IMR-90 (cell line): ENCODE measurements around the gene CDK6. TPM values are rescaled to one million over a fixed set of nuclear protein-coding genes. Genes with fewer than 3 reads are reported as not detected.

Experiments
- ATAC-seq: fragments of 200-7000 bp; cut with Tn5 transposase; 2 replicates; pipeline ENCODE4 v1.9.1; 2020; ENCODE audit warnings: low read depth, mild to moderate bottlenecking, moderate library complexity
- BruUV-seq: library from RNA; stranded (reverse); fragments of 400-500 nt; replicated peaks from 2 replicates; lab custom pipeline; 2021; lab: Mats Ljungman, UMichigan
- CTCF ChIA-PET: fragments of 300-600 bp; formaldehyde crosslinking; extraction: SDS; loops from one replicate; lab custom pipeline; 2021; ENCODE audit warnings: antibody characterized with exemption; lab: Yijun Ruan, JAX
- POLR2A ChIA-PET: fragments of 300-600 bp; sonication (Branson Sonifier 250); formaldehyde crosslinking; loops from one replicate; lab custom pipeline; 2022; ENCODE audit warnings: antibody characterized with exemption; ENCODE audit not compliant: unreplicated experiment; lab: Charles Lee
- DNase-seq: peaks from one replicate; pipeline ENCODE4 v3.0.0; 2013
- H2AFZ ChIP-seq: replicated peaks from 2 replicates; pipeline ENCODE3; 2013; ENCODE audit warnings: low read length, mild to moderate bottlenecking; ENCODE audit not compliant: poor library complexity
- H2AK5ac ChIP-seq: 2 replicates; pipeline ENCODE4 v1.6.1; 2013; ENCODE audit warnings: low read depth, low read length, inconsistent platforms
- H2AK9ac ChIP-seq: replicated peaks from 2 replicates; pipeline ENCODE3; 2013; ENCODE audit warnings: mild to moderate bottlenecking, low read depth, low read length, moderate library complexity; ENCODE audit not compliant: poor library complexity
- H2BK120ac ChIP-seq: 2 replicates; pipeline ENCODE4 v1.6.1; 2013; ENCODE audit warnings: low read depth, low read length, inconsistent platforms
- H2BK15ac ChIP-seq: 3 replicates; pipeline ENCODE4 v1.6.1; 2013; ENCODE audit warnings: low read depth, low read length, inconsistent platforms
- H2BK20ac ChIP-seq: 2 replicates; pipeline ENCODE4 v1.6.1; 2013; ENCODE audit warnings: low read depth, mild to moderate bottlenecking, inconsistent platforms, low read length, moderate library complexity
- H2BK5ac ChIP-seq: 2 replicates; pipeline ENCODE4 v1.6.1; 2013; ENCODE audit warnings: mild to moderate bottlenecking, low read depth, low read length, inconsistent platforms; ENCODE audit not compliant: poor library complexity, severe bottlenecking
- H3K14ac ChIP-seq: replicated peaks from 2 replicates; pipeline ENCODE4 v1.6.1; 2013; ENCODE audit warnings: low read depth, low read length, inconsistent platforms
- H3K18ac ChIP-seq: 2 replicates; pipeline ENCODE4 v1.6.1; 2013; ENCODE audit warnings: low read depth, low read length, control low read depth
- H3K23ac ChIP-seq: 2 replicates; pipeline ENCODE4 v1.6.1; 2013; ENCODE audit warnings: low read depth, low read length, inconsistent platforms
- H3K27ac ChIP-seq: 2 replicates; pipeline ENCODE4 v1.5.1; 2013; ENCODE audit warnings: mild to moderate bottlenecking, control low read depth, low read length; ENCODE audit not compliant: insufficient read depth
- H3K27me3 ChIP-seq: 2 replicates; pipeline ENCODE4 v1.6.1; 2013; ENCODE audit warnings: low read length; ENCODE audit not compliant: control insufficient read depth, insufficient read depth
- H3K36me3 ChIP-seq: 2 replicates; pipeline ENCODE4 v1.6.1; 2013; ENCODE audit warnings: low read length, mixed read lengths; ENCODE audit not compliant: control insufficient read depth, insufficient read depth
- H3K4ac ChIP-seq: 2 replicates; pipeline ENCODE4 v1.6.1; 2013; ENCODE audit warnings: low read depth, low read length, inconsistent platforms
- H3K4me1 ChIP-seq: 2 replicates; pipeline ENCODE4 v1.6.1; 2013; ENCODE audit warnings: low read length, mixed read lengths; ENCODE audit not compliant: control insufficient read depth, insufficient read depth
- H3K4me2 ChIP-seq: 2 replicates; pipeline ENCODE4 v1.6.1; 2013; ENCODE audit warnings: low read depth, mild to moderate bottlenecking, control low read depth, low read length, moderate library complexity
- H3K4me3 ChIP-seq: 2 replicates; pipeline ENCODE4 v1.5.1; 2013; ENCODE audit warnings: low read depth, mild to moderate bottlenecking, control low read depth, low read length, moderate library complexity; ENCODE audit not compliant: insufficient read depth
- H3K56ac ChIP-seq: 2 replicates; pipeline ENCODE4 v1.6.1; 2013; ENCODE audit warnings: low read length, inconsistent platforms; ENCODE audit not compliant: insufficient read depth; ENCODE audit errors: extremely low read depth
- H3K79me1 ChIP-seq, 2 experiments: 2 replicates each; pipeline ENCODE4 v1.6.1; 2013; ENCODE audit warnings: low read length in 2 of 2, inconsistent platforms in 1 of 2, low read depth in 1 of 2
- H3K9ac ChIP-seq: 2 replicates; pipeline ENCODE4 v1.6.1; 2013; ENCODE audit warnings: low read depth, low read length, control low read depth
- H3K9me1 ChIP-seq: 2 replicates; pipeline ENCODE4 v1.6.1; 2013; ENCODE audit warnings: low read length, inconsistent platforms; ENCODE audit not compliant: insufficient read depth
- H3K9me3 ChIP-seq: 2 replicates; pipeline ENCODE4 v1.6.1; 2013; ENCODE audit warnings: low read length; ENCODE audit not compliant: control insufficient read depth, insufficient read depth
- H4K20me1 ChIP-seq: 2 replicates; pipeline ENCODE4 v1.6.1; 2013; ENCODE audit warnings: low read length, inconsistent platforms; ENCODE audit not compliant: insufficient read depth
- H4K5ac ChIP-seq: 2 replicates; pipeline ENCODE4 v1.6.1; 2013; ENCODE audit warnings: mild to moderate bottlenecking, low read depth, low read length, control low read depth
- H4K8ac ChIP-seq, 2 experiments: 2 replicates each; pipeline ENCODE4 v1.6.1; 2013; ENCODE audit warnings: low read depth in 2 of 2, low read length in 2 of 2, control low read depth in 1 of 2, inconsistent platforms in 1 of 2
- H4K91ac ChIP-seq: 2 replicates; pipeline ENCODE4 v1.6.1; 2013; ENCODE audit warnings: low read depth, low read length, inconsistent platforms; ENCODE audit not compliant: insufficient read depth
- CHD1 ChIP-seq: IDR thresholded peaks from 2 replicates; pipeline ENCODE4 v1.6.1; 2012; ENCODE audit warnings: low read depth, low read length, improper control_type of control experiment
- ELK1 ChIP-seq: fragments of 150-350 bp; IDR thresholded peaks from 2 replicates; pipeline ENCODE4 v1.6.1; 2016; ENCODE audit warnings: low read depth, mild to moderate bottlenecking, low read length, moderate library complexity, borderline replicate concordance
- FOS ChIP-seq: fragments of 150-350 bp; IDR thresholded peaks from 2 replicates; pipeline ENCODE4 v1.6.1; 2016; ENCODE audit warnings: low read depth, low read length
- MAZ ChIP-seq: IDR thresholded peaks from 2 replicates; pipeline ENCODE4 v1.6.1; 2012; ENCODE audit warnings: low read depth, mild to moderate bottlenecking, low read length, improper control_type of control experiment, moderate library complexity, borderline replicate concordance
- MXI1 ChIP-seq: IDR thresholded peaks from 2 replicates; pipeline ENCODE4 v1.6.1; 2012; ENCODE audit warnings: low read depth, mild to moderate bottlenecking, low read length, moderate library complexity, borderline replicate concordance
- POLR2A ChIP-seq: IDR thresholded peaks from 2 replicates; pipeline ENCODE4 v1.6.1; 2012; ENCODE audit warnings: mild to moderate bottlenecking, low read depth, low read length
- RFX5 ChIP-seq: IDR thresholded peaks from 2 replicates; pipeline ENCODE4 v1.8.0; 2012; ENCODE audit warnings: low read depth, mild to moderate bottlenecking, low read length, moderate library complexity
- SMC3 ChIP-seq: fragments of 150-350 bp; IDR thresholded peaks from 2 replicates; pipeline ENCODE4 v1.6.1; 2016; ENCODE audit warnings: low read depth, mild to moderate bottlenecking, antibody characterized with exemption, low read length, moderate library complexity
- WGBS, 2 experiments: methylation state at CpG; one replicate each; pipeline versions ENCODE4 v1.1.5 to v1.1.7; 2013; ENCODE audit warnings: missing lambda C conversion rate in 2 of 2; ENCODE audit not compliant: insufficient read length in 1 of 2; ENCODE audit errors: extremely low coverage in 2 of 2; 5-methylcytosine and 5-hydroxymethylcytosine counted together
- dilution Hi-C: fragments of 300-500 bp; cut with HindIII; formaldehyde crosslinking; loops from one replicate; pipeline ENCODE4 v1.14.3; 2018; ENCODE audit warnings: low sequenced_read_pairs; ENCODE audit not compliant: unreplicated experiment
- in situ Hi-C: fragments of 300-500 bp; cut with MboI; formaldehyde crosslinking; loops from 3 replicates; pipeline ENCODE4 v1.14.3; 2019; ENCODE audit warnings: low sequenced_read_pairs, inconsistent platforms, mixed read lengths
- intact Hi-C: fragments of 100-400 bp; cut with micrococcal nuclease; formaldehyde crosslinking; loops from 2 replicates; pipeline ENCODE4 v1.10.0; 2022
- polyA plus RNA-seq, 3 experiments: library from polyadenylated mRNA; depleted of rRNA; stranded (reverse); fragments of >200 nt; gene quantifications; 2 replicates each; pipeline ENCODE4 v1.2.3, GENCODE V29; 2012; ENCODE audit warnings: low replicate concordance in 1 of 3
- total RNA-seq: library from RNA; depleted of rRNA; stranded (reverse); fragments of >200 nt; gene quantifications from 2 replicates; pipeline ENCODE4 v1.2.3, GENCODE V29; 2012
- TF ChIP-seq, protein P1 (sequence below): fragments of 150-350 bp; IDR thresholded peaks from 2 replicates; pipeline ENCODE4 v1.6.1; 2017; ENCODE audit warnings: mild to moderate bottlenecking, antibody characterized with exemption, low read length, low read depth
- TF ChIP-seq, protein P2 (sequence below): conservative IDR thresholded peaks from 2 replicates; pipeline ENCODE4 v1.5.1; 2012; ENCODE audit warnings: mild to moderate bottlenecking, low read depth, low read length, improper control_type of control experiment

CDK6 gene
- total and polyA plus RNA-seq, 2 of the 4 experiments (the other 2 are of a cell fraction) = 21.5 to 195 TPM

- H2BK120ac ChIP-seq = no peak overlapping the region
- H3K9ac ChIP-seq = no peak overlapping the region
- DNase-seq (no peak), ATAC-seq (no peak)
- BruUV-seq = no TSS peak
- ChIA-PET CTCF (no interaction called here), POLR2A (no interaction called here)
- H3K36me3 ChIP-seq = no peaks in the 10 kb centered on the region
- H2BK5ac ChIP-seq = no peak overlapping the region
- no CpG with 5 or more reads among the region's 2 CpGs for WGBS, 2 experiments
- no peak overlapping the region for H2BK15ac ChIP-seq
- H3K4me3 ChIP-seq = no peak overlapping the region
- intact Hi-C loops = no loop called here
- in situ Hi-C loops = no loop called here
- no peak overlapping the region for H3K27ac ChIP-seq
- no peaks in the 10 kb centered on the region for H3K27me3 ChIP-seq
- no peak overlapping the region for H3K18ac ChIP-seq
- H3K4me1 ChIP-seq = no peaks in the 10 kb centered on the region
- H4K5ac ChIP-seq = no peak overlapping the region
- H4K20me1 ChIP-seq = no peaks in the 10 kb centered on the region
- no peaks in the 10 kb centered on the region for H3K9me1 ChIP-seq
- TF ChIP-seq FOS (no peak), ELK1 (no peak), CHD1 (no peak), SMC3 (no peak), MAZ (no peak), MXI1 (no peak), RFX5 (no peak), POLR2A (no peak)
- TF ChIP-seq, protein P1, sequence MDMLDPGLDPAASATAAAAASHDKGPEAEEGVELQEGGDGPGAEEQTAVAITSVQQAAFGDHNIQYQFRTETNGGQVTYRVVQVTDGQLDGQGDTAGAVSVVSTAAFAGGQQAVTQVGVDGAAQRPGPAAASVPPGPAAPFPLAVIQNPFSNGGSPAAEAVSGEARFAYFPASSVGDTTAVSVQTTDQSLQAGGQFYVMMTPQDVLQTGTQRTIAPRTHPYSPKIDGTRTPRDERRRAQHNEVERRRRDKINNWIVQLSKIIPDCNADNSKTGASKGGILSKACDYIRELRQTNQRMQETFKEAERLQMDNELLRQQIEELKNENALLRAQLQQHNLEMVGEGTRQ = no peak
- TF ChIP-seq, protein P2, sequence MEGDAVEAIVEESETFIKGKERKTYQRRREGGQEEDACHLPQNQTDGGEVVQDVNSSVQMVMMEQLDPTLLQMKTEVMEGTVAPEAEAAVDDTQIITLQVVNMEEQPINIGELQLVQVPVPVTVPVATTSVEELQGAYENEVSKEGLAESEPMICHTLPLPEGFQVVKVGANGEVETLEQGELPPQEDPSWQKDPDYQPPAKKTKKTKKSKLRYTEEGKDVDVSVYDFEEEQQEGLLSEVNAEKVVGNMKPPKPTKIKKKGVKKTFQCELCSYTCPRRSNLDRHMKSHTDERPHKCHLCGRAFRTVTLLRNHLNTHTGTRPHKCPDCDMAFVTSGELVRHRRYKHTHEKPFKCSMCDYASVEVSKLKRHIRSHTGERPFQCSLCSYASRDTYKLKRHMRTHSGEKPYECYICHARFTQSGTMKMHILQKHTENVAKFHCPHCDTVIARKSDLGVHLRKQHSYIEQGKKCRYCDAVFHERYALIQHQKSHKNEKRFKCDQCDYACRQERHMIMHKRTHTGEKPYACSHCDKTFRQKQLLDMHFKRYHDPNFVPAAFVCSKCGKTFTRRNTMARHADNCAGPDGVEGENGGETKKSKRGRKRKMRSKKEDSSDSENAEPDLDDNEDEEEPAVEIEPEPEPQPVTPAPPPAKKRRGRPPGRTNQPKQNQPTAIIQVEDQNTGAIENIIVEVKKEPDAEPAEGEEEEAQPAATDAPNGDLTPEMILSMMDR = no peak
- no peak overlapping the region for H3K56ac ChIP-seq
- H4K91ac ChIP-seq = no peak overlapping the region
- H3K4ac ChIP-seq = no peak overlapping the region
- no peak overlapping the region for H2BK20ac ChIP-seq
- dilution Hi-C loops = no loop called here
- no peaks in the 10 kb centered on the region for H3K9me3 ChIP-seq
- no peaks in the 10 kb centered on the region for H3K79me1 ChIP-seq
- no peak overlapping the region for H3K14ac ChIP-seq
- H4K8ac ChIP-seq = no peak overlapping the region
- H3K4me2 ChIP-seq = no peak overlapping the region
- H2AK5ac ChIP-seq = no peak overlapping the region
- no peak overlapping the region for H3K23ac ChIP-seq
- H2AK9ac ChIP-seq = no peak overlapping the region
- H2AFZ ChIP-seq = no peak overlapping the region
Observed at GRCh38 chr7:92856436-92856835, 20.1 kb upstream of the CDK6 start.
